ENCODE measurements around the gene DGCR2. TPM values are rescaled to one million over a fixed set of nuclear protein-coding genes. Genes with fewer than 3 reads are reported as not detected.

DGCR2 gene
- total RNA-seq, 6 experiments from 2014 or later = 19.8 to 31.7 (median 24.7) TPM

DNA sequence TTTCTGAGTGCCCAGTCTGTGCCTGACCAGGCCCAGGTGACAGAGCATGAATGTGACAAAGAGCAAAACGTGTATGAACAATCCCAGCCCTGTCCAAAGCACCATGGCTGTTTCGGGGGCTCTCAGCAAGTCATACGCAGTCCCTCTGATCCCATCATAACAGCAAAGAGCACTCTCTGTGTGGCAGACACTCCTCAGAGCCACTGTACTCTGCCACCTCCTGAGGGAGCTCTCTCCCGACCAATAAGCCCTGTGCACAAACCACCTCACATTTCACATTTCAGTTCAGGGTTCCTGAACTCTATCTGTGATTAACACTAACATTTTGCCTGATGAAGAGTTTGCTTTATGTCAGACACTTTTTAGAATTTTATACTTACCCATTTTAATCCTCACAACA lies 6.6 kb downstream of the DGCR2 start:
- no peak for DNase-seq
- Histone ChIP-seq H3K27ac (no peak overlapping the region), H3K4me1 (peaks cover 0 to 27% (median 2%) of the 10 kb centered on the region in 4 donors), H3K4me3 (no peak overlapping the region), H3K36me3 (no peaks in the 10 kb centered on the region), H3K9me3 (no peaks in the 10 kb centered on the region), H3K27me3 (no peaks in the 10 kb centered on the region)
- intact Hi-C loops (cut with DNase I) = no loop called here
- 17% methylated on average over 1 of the region's 4 CpGs for WGBS (ENCODE audit: insufficient coverage, low coverage, low lambda C conversion rate, missing lambda C conversion rate)
- TF ChIP-seq, protein P1, sequence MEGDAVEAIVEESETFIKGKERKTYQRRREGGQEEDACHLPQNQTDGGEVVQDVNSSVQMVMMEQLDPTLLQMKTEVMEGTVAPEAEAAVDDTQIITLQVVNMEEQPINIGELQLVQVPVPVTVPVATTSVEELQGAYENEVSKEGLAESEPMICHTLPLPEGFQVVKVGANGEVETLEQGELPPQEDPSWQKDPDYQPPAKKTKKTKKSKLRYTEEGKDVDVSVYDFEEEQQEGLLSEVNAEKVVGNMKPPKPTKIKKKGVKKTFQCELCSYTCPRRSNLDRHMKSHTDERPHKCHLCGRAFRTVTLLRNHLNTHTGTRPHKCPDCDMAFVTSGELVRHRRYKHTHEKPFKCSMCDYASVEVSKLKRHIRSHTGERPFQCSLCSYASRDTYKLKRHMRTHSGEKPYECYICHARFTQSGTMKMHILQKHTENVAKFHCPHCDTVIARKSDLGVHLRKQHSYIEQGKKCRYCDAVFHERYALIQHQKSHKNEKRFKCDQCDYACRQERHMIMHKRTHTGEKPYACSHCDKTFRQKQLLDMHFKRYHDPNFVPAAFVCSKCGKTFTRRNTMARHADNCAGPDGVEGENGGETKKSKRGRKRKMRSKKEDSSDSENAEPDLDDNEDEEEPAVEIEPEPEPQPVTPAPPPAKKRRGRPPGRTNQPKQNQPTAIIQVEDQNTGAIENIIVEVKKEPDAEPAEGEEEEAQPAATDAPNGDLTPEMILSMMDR (IDR thresholded peaks at IDR 0.05) = no peak
- no peak for TF ChIP-seq POLR2A (IDR thresholded peaks at IDR 0.05)
- no peak for ATAC-seq

DNA sequence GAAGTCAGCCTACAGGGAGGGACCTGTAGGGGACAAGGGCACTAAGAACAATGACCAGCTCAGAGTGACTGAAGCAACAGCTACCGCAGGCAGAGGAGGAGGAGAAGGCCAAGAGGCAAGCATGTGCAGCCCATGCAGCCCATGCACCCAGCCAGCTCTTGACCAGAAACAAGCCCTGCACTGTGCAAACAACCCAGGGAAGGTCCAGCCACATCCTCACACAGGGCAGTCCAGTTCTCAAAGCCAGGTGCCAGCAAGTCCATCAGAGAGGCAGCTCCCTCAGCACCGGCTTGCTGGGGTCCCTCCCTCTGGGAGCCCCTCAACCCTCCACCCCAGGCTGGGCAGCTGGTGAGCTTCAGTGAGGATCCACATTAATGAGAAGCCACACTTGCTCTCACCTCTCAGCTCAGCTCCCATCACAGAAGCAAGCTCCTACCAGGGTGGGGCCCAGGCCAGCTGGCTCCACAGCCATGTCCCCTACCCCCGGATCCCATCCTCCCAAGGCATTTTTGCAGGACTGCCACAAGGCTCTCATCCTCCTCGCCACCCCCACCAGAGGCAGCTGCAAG lies 7.1 kb downstream of the DGCR2 start:
- intact Hi-C loops (cut with DNase I) = no loop called here
- Histone ChIP-seq H3K4me1 (peaks cover 0 to 27% (median 3%) of the 10 kb centered on the region in 4 donors), H3K4me3 (no peak overlapping the region), H3K27me3 (no peaks in the 10 kb centered on the region), H3K36me3 (no peaks in the 10 kb centered on the region), H3K9me3 (no peaks in the 10 kb centered on the region), H3K27ac (no peak overlapping the region)
- no CpG with 5 or more reads among the region's 4 CpGs for WGBS (ENCODE audit: insufficient coverage, low coverage, low lambda C conversion rate, missing lambda C conversion rate)
- TF ChIP-seq, protein P1 (IDR thresholded peaks at IDR 0.05) = no peak
- no peak for TF ChIP-seq POLR2A (IDR thresholded peaks at IDR 0.05)
- DNase-seq = peak in 1 of 3 donors; percentile 68
- peak; percentile 60 to 85 (median 70) for ATAC-seq

DNA sequence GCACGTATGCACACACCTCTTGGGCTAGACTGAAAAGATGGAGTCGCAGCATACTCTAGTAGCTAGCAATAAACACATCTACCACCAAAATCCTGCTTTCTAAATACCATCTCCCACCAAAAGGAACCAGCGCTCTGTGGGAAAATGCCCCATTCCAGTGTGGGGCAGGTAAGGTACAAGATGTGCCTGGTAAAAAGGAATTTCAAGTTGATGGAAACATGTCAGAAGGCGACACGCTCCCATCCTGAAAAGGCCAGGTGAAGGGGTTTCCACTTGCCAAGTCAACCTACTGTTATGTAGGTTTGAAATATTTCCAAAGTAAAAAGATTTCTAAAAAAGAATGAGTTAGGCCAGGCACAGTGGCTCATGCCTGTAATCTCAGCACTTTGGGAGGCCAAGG lies 8.8 kb downstream of the DGCR2 start:
- TF ChIP-seq, protein P1 (IDR thresholded peaks at IDR 0.05) = no peak
- TF ChIP-seq POLR2A (IDR thresholded peaks at IDR 0.05) = no peak
- 93% methylated on average over 5 of the region's 5 CpGs for WGBS (ENCODE audit: insufficient coverage, low coverage, low lambda C conversion rate, missing lambda C conversion rate)
- intact Hi-C loops (cut with DNase I) = no loop called here
- no peak for ATAC-seq
- no peaks in the 10 kb centered on the region for H3K36me3 ChIP-seq
- DNase-seq = no peak
- peaks cover 0 to 39% (median 9%) of the 10 kb centered on the region in 4 donors for H3K4me1 ChIP-seq
- no peak overlapping the region for H3K27ac ChIP-seq
- H3K4me3 ChIP-seq = no peak overlapping the region
- no peaks in the 10 kb centered on the region for H3K27me3 ChIP-seq
- H3K9me3 ChIP-seq = no peaks in the 10 kb centered on the region

GRCh38 chr22:19111584-19111983 lies 10.6 kb downstream of the DGCR2 start:
- Histone ChIP-seq H3K27me3 (no peaks in the 10 kb centered on the region), H3K27ac (peak overlapping the region in 1 of 3 donors; percentile 66), H3K4me3 (no peak overlapping the region), H3K36me3 (no peaks in the 10 kb centered on the region), H3K4me1 (peaks cover 0 to 36% (median 9%) of the 10 kb centered on the region in 4 donors), H3K9me3 (no peaks in the 10 kb centered on the region)
- 93% methylated on average over 3 of the region's 3 CpGs for WGBS (ENCODE audit: insufficient coverage, low coverage, low lambda C conversion rate, missing lambda C conversion rate)
- ATAC-seq (no peak), DNase-seq (no peak)
- intact Hi-C loops (cut with DNase I) = no loop called here
- TF ChIP-seq, protein P1 (IDR thresholded peaks at IDR 0.05) = no peak
- TF ChIP-seq POLR2A (IDR thresholded peaks at IDR 0.05) = no peak
